NCI-H446 treated with DMSO at 0.1 percent for 48 hours (cell line): ENCODE data around the gene TARBP1.

Experiments
- DNase-seq: peaks from one replicate; lab custom pipeline; 2025; lab: John Stamatoyannopoulos, UW

Gene TARBP1

DNA sequence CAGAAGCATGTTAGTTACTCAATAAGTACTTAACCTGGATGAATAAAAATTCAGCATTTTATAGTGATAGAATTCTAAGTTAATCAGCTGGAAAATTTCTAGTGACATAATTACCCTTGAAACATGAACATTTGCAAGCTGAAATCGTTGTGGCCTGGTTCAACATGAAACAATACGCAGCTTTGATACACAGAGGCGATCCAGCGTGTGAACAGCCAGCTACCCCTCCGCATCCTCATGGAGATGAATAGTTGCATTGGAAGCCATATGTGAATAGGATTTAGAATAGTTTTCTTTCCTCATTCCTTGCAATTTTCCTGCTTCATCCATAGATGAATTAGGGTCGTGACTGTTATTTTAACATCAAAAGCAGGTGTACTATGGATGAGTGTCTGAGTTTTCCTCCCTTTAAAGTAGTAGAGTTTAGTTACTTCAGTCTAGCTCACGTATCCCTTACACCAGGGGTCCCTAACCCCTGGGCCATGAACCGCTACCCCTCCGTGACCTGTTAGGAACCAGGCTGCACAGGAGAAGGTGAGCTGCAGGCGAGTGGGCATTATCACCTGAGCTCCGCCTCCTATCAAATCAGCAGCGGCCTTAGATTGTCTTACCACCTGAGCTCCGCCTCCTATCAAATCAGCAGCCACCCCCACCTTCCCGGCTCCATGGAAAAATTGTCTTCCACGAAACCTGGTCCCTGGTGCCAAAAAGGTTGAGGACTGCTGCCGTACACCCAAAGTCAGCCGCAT lies 6.2 kb upstream of the TARBP1 start:
- DNase-seq = no peak

- DNase-seq = no peak
Measured at GRCh38 chr1:234484218-234484617, 5.2 kb upstream of the TARBP1 start.

DNA sequence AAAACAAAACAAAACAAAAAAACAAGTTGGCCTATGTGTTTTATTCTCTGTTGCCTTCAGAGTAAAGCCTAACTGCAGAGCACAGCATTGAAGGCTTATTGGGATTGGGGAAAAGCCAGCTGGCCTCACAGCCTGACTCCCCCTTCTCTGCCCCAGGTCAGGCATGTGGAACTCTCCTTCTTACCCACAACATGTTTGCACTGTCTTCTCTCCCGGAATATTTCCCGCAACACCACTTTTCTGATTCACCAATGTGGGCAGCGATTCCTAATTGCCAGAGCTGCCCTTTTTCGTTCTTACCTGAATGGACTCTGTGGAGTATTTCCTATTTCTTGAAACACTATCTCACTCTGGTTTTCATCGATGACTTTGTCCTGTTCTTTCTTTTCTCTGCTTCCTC lies 2.8 kb upstream of the TARBP1 start:
- no peak for DNase-seq

GRCh38 chr1:234479866-234480265 lies 887 bp upstream of the TARBP1 start:
- no peak for DNase-seq

DNA sequence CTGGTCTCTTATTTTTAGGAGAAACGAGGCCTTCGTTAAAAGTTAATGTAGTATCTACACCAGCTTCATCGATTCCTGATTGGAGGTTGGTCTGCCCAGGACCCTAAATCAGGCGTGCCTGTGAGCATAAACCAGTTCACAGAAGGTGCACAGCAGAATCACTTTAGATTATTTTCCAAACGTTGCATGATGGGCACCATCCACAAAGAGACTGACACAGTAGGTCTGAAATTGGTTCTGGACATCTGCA lies 256 bp upstream of the TARBP1 start:
- no peak for DNase-seq

DNA sequence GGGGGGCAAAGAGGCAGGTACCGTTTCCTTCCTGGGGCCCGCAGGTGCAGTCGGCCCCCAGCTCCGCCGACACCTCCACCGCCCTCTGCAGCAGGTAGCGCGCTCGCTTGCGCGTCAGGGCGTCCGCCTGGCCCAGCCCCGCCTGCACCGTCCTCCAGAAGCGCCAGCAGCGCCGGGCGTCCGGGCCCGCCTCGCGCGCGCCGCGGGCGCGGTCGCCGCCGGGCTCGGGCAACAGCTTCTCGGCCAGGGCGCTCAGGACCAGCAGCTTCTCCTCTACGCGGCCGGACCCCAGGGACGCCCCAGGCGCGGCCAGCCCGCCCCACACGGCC lies 863 bp downstream of the TARBP1 start:
- no peak for DNase-seq

DNA sequence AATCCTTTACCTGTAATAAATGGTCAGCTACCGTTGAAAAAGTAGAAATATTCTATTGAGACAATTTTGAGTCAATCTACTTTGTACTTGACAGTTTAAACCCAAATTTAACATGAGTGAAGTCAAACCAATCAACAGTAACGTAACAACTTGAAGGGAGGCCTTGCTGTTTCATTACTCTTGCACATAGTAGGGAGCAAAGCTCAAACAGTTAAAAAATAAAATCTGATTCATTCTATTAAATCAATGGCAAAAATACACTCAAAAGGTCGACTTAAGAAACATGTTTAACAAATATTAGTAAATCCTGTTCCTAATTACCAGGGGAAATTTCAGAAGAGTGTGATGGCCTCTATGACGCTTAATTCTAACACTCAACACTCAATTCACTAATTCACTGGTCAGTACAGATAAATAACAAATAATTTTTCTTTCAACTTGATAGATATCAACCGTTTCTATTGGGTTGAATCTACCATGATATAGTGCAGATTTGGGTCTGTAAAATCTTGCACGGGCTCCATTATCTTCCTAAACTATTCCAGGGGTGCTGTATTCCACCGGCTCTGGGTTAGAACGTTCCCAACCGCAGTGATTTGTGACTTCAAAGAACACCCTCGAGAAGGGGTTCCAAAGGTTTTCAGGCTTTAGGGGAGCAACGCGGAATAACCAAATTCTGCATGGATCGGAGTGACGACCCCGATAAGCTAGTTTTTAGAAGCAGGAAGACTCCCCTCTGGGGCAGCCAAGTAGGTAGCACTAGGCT lies 1.4 kb downstream of the TARBP1 start:
- DNase-seq = no peak

DNA sequence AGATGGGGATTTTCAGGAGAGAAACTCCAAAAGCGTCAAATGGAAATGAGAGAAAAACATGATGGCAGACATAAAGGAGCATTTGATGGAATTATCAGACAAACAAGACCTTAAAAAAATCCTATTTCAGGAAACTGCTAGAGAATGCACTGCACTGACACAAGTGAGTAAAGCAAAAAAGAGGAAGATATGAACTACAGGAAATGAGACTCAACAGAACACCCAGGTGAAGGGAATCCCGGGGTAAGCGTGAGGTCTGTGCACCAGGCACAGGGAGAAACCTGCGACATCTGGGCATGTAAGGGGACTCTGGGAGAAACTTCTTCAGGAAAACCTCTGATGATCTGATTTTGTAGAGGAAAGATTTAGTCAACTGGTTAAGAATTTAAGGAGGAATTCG lies 2.8 kb downstream of the TARBP1 start:
- DNase-seq = no peak

DNA sequence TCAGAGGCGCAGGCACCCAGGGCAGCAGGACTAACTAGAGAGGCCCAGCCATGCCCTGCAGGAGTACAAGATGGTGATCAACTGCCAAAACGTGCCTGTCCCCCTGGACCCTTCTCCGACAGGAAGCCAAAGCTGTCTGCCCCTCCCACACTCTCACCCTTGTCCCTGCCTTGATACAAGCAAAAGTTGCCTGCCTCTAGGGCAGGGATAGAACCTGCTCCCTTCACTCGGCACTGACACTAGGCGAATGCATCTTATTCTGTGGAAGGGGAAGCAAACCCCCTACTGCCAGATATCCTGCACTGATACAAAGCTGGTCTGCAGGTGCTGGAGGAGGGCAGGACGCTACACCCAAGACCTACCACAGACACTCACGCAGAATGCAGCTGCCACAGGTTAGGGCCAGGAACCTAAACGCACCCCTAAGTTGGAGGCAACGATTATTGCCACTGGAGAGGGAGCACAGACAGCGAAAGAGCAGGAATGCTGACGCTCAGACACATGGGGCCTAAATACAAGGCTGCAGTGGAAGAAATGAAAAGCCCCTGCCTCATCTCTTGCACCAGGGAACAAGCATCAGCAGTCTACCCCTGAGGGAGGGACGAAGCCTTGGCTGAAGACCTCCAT lies 3.7 kb downstream of the TARBP1 start:
- no peak for DNase-seq

GRCh38 chr1:234474375-234474774 lies 4.6 kb downstream of the TARBP1 start:
- DNase-seq = no peak

GRCh38 chr1:234473118-234473517 lies 5.9 kb downstream of the TARBP1 start:
- DNase-seq = no peak

DNA sequence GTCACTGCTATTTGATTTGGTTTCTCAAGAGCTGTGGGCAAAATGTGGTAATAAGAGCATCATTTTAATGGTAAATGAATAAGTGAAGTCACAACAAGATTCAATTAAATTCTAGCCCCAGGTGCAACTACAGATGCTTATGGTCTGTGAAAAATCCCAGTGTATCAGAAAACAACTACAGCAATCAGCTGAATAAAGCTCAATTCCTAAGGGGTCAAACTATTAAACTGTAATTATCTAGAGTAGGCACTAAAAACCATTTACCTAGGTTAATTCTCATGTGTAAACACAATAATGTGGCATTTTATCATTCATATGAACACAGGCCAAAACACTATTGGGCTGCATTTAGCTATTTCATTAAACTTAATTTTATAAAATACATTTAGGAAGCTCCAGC lies 9.6 kb downstream of the TARBP1 start:
- no peak for DNase-seq

DNA sequence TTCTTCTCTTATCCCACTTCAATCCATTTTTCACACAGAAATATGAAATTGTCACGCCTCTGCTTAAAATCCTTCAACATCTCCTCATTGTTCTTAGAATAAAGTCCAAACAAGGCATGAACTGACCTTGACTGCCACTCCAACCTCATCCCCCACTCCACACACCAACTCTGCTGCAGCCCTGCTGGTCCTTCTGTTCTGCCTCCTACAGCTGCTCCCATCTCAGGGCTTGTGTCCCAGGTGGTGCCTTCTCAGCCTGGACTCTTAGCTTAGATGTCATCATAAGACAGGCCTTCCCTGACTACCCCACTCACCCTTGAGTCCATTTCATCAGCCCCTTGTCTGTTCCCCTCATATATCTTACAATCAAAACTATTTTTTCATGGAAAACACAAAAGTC lies 10.4 kb downstream of the TARBP1 start:
- DNase-seq = no peak

- DNase-seq = no peak
Measured at GRCh38 chr1:234467821-234468220, 11.2 kb downstream of the TARBP1 start.

- no peak for DNase-seq
Measured at GRCh38 chr1:234466945-234467344, 12.0 kb downstream of the TARBP1 start.

GRCh38 chr1:234463749-234464148 lies 15.2 kb downstream of the TARBP1 start:
- no peak for DNase-seq

- DNase-seq = no peak
Measured at GRCh38 chr1:234460652-234461051, 18.3 kb downstream of the TARBP1 start.

DNA sequence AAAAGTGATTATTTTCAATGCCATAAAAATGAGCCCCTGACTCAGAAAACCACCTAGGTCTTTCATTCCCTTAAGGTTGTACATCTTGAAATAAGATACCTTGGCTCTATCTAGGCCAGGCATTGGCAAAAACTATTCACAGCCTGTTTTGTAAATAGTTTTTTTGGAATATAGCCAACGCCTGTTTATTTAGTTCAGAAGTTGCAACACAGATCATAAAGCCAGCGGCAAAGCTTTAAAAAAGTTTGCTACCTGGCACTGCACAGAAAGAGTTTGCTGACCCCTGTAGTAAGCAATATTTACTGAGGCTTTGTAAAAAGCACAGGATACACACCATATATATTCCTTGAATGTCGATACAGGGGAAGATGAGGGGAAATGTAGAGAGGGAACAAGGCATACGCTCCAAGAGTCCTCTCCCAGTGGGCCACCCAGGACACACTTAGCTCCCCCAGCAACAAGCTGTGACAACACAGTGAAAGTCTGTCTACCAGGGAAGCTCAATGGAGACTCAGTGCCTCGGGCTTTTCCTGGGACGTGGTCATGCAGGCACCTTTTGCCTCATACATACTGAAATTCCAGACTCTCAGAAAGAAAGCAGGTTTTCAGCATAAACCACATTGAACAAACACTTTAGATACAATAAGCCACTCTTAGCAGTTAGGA lies 20.5 kb downstream of the TARBP1 start:
- no peak for DNase-seq

GRCh38 chr1:234454926-234455325 lies 24.1 kb downstream of the TARBP1 start:
- no peak for DNase-seq

GRCh38 chr1:234452406-234452965 lies 26.5 kb downstream of the TARBP1 start:
- DNase-seq = no peak

DNA sequence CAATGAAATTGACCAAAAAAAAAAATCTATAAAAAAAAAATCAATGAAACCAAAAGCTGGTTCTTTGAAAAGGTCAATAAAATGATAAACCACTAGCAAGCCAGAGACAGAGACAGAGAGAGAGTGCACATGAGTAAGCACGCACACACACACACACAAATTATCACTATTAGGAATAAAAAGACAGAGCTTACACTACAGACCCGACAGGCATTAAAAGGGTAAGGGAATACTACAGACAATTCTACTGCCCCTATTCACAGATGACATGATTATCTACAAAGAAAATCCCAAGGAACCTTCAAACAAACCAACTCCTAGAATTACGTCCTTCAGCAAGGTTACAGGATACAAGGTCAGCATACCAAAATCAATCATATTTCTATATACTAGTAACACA lies 38.6 kb downstream of the TARBP1 start:
- no peak for DNase-seq

GRCh38 chr1:234438579-234438978 lies 40.4 kb downstream of the TARBP1 start:
- no peak for DNase-seq
